ENCODE measurements around the gene NT5E.

- TF ChIP-seq CTCF (IDR thresholded peaks at IDR 0.05) = no peak
- TF ChIP-seq POLR2A (IDR thresholded peaks at IDR 0.05) = no peak
These were observed 20.5 kb upstream of the NT5E start for GRCh38 chr6:85429346-85429745.
